OCI-LY1 (cell line): ENCODE measurements around the gene LYG1.

ENCODE experiments used
- CTCF ChIP-seq: fragments of 200-600 bp; sonication (generic), shearing (Covaris generic); IDR thresholded peaks from 2 replicates; pipeline ENCODE4 v1.5.1; 2017; ENCODE audit warnings: mild to moderate bottlenecking, antibody characterized with exemption, low read length, moderate library complexity, mixed read lengths
- EZH2 ChIP-seq: fragments of 200-600 bp; sonication (generic), shearing (Covaris generic); IDR thresholded peaks from 2 replicates; pipeline ENCODE4 v1.8.0; 2017; ENCODE audit warnings: borderline replicate concordance, mixed run types, mild to moderate bottlenecking, antibody characterized with exemption, low read length, moderate library complexity, mixed read lengths

GRCh38 chr2:99336804-99337112, 35.8 kb upstream of the LYG1 start:
- TF ChIP-seq CTCF (no peak), EZH2 (no peak)
